SK-N-SH (cell line): ENCODE measurements around the gene BORCS5.

Experiments used
- CTCF ChIP-seq: fragments of 200-600 bp; sonication (generic); IDR thresholded peaks from 2 replicates; pipeline ENCODE4 v1.6.1; 2017; ENCODE audit warnings: antibody characterized with exemption, mild to moderate bottlenecking, moderate library complexity
- EP300 ChIP-seq, 2 experiments: IDR thresholded peaks; 2 replicates each; pipeline versions ENCODE4 v1.4.0 to v1.6.1; 2012; ENCODE audit warnings: borderline replicate concordance in 1 of 2, low read depth in 1 of 2, low read length in 1 of 2
- EZH2phosphoT487 ChIP-seq: fragments of 200-600 bp; sonication (generic); IDR thresholded peaks from 2 replicates; pipeline ENCODE4 v1.6.1; 2017; ENCODE audit warnings: low read depth, mixed run types, mild to moderate bottlenecking, antibody characterized with exemption, moderate library complexity, borderline replicate concordance
- FOXM1 ChIP-seq: IDR thresholded peaks from 2 replicates; pipeline ENCODE4 v1.4.0; 2012; ENCODE audit warnings: low read depth, mild to moderate bottlenecking
- GABPA ChIP-seq: IDR thresholded peaks from 2 replicates; pipeline ENCODE4 v1.4.0; 2012; ENCODE audit warnings: low read depth, mild to moderate bottlenecking
- MXI1 ChIP-seq: IDR thresholded peaks from 2 replicates; pipeline ENCODE4 v1.6.1; 2012; ENCODE audit warnings: mild to moderate bottlenecking, low read depth, low read length, improper control_type of control experiment
- POLR2AphosphoS5 ChIP-seq: IDR thresholded peaks from 2 replicates; pipeline ENCODE4 v1.6.1; 2012; ENCODE audit warnings: low read depth, low read length
- REST ChIP-seq: IDR thresholded peaks from 2 replicates; pipeline ENCODE4 v1.6.1; 2012; ENCODE audit warnings: mild to moderate bottlenecking, low read depth, low read length, moderate library complexity
- RFX5 ChIP-seq: IDR thresholded peaks from 2 replicates; pipeline ENCODE4 v1.6.1; 2012; ENCODE audit warnings: mild to moderate bottlenecking, improper control_type of control experiment, low read length
- SIN3A ChIP-seq: IDR thresholded peaks from 2 replicates; pipeline ENCODE4 v1.6.1; 2012; ENCODE audit warnings: low read depth, mild to moderate bottlenecking, low read length, moderate library complexity, borderline replicate concordance
- TAF1 ChIP-seq: IDR thresholded peaks from 2 replicates; pipeline ENCODE4 v1.6.1; 2012; ENCODE audit warnings: low read depth, mild to moderate bottlenecking, low read length, moderate library complexity, borderline replicate concordance
- USF2 ChIP-seq: fragments of 150-350 bp; IDR thresholded peaks from 2 replicates; pipeline ENCODE4 v1.6.1; 2017; ENCODE audit warnings: antibody characterized with exemption, low read length, low read depth, borderline replicate concordance
- YY1 ChIP-seq: IDR thresholded peaks from 2 replicates; pipeline ENCODE4 v1.4.0; 2012; ENCODE audit warnings: low read depth, mild to moderate bottlenecking
- ZBTB33 ChIP-seq: IDR thresholded peaks from 2 replicates; pipeline ENCODE4 v1.4.0; 2012; ENCODE audit warnings: low read depth, borderline replicate concordance

GRCh38 chr12:12482959-12483358, 126.1 kb downstream of the BORCS5 start:
- no peak for TF ChIP-seq CTCF
- TF ChIP-seq REST: no peak
- no peak for TF ChIP-seq YY1
- no peak for TF ChIP-seq SIN3A
- TF ChIP-seq FOXM1: no peak
- TF ChIP-seq USF2: no peak
- TF ChIP-seq RFX5: no peak
- TF ChIP-seq TAF1: no peak
- no peak for TF ChIP-seq POLR2AphosphoS5
- TF ChIP-seq MXI1: no peak
- no peak for TF ChIP-seq EP300 (IDR thresholded peaks at IDR 0.05; ENCODE audit: borderline replicate concordance in 1 of 2, low read depth in 1 of 2, low read length in 1 of 2)
- TF ChIP-seq EZH2phosphoT487: no peak
- TF ChIP-seq ZBTB33: no peak
- no peak for TF ChIP-seq GABPA
